Measurements from ENCODE around the gene FANCF.

FANCF gene

GRCh38 chr11:22624742-22625447 lies 728 bp downstream of the FANCF start:
- DNase-seq (ENCODE audit: low read depth), result no peak

- DNase-seq (ENCODE audit: low read depth), result no peak
Observed at GRCh38 chr11:22617868-22618267, 7.8 kb downstream of the FANCF start.

- no peak for DNase-seq (ENCODE audit: low read depth)
Observed at GRCh38 chr11:22603933-22604332, 21.7 kb downstream of the FANCF start.

- DNase-seq (ENCODE audit: low read depth), result no peak
Observed at GRCh38 chr11:22602504-22602903, 23.1 kb downstream of the FANCF start.

GRCh38 chr11:22599458-22599857 lies 26.2 kb downstream of the FANCF start:
- DNase-seq (ENCODE audit: low read depth), result no peak

GRCh38 chr11:22597062-22597461 lies 28.6 kb downstream of the FANCF start:
- no peak for DNase-seq (ENCODE audit: low read depth)

GRCh38 chr11:22584976-22585375 lies 40.6 kb downstream of the FANCF start:
- no peak for DNase-seq (ENCODE audit: low read depth)

- no peak for DNase-seq (ENCODE audit: low read depth)
Observed at GRCh38 chr11:22583963-22584492, 41.6 kb downstream of the FANCF start.

GRCh38 chr11:22582151-22582410 lies 43.5 kb downstream of the FANCF start:
- no peak for DNase-seq (ENCODE audit: low read depth)

GRCh38 chr11:22581354-22582150 lies 44.1 kb downstream of the FANCF start:
- no peak for DNase-seq (ENCODE audit: low read depth)

- DNase-seq (ENCODE audit: low read depth), result no peak
Observed at GRCh38 chr11:22577854-22578253, 47.8 kb downstream of the FANCF start.

Measured in stimulated activated CD8-positive, alpha-beta memory T cell treated with anti-CD3 and anti-CD28 coated beads, Interleukin-4, amount 100 ng/mL, for 24 hours (primary cell).